ENCODE results near the gene FAM90A1. TPM values are rescaled to one million over a fixed set of nuclear protein-coding genes. Genes with fewer than 3 reads are reported as not detected.
"Not testable (repeated sequence)": the region's sequence is repeated elsewhere in the genome, so short reads cannot be mapped to it uniquely, and the experiment has no call there.

FAM90A1 gene, protein sequence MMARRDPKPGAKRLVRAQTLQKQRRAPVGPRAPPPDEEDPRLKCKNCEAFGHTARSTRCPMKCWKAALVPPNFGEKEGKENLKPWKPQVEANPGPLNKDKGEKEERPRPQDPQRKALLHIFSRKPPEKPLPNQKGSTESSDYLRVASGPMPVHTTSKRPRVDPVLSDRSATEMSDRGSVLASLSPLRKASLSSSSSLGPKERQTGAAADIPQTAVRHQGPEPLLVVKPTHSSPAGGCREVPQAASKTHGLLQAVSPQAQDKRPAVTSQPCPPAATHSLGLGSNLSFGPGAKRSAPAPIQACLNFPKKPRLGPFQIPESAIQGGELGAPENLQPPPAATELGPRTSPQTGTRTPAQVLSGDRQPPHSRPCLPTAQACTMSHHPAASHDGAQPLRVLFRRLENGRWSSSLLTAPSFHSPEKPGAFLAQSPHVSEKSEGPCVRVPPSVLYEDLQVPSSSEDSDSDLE
- total RNA-seq (2022) = not detected in 2 replicates
- Bru-seq, nascent RNA = not detected
- percentile 14 among the genes with signal in this experiment for BruChase-seq, experiment 1, labeled RNA remaining after a 6-hour chase
- percentile 19 among the genes with signal in this experiment for BruChase-seq, experiment 2, labeled RNA remaining after a 2-hour chase
- long read RNA-seq = 0 reads

DNA sequence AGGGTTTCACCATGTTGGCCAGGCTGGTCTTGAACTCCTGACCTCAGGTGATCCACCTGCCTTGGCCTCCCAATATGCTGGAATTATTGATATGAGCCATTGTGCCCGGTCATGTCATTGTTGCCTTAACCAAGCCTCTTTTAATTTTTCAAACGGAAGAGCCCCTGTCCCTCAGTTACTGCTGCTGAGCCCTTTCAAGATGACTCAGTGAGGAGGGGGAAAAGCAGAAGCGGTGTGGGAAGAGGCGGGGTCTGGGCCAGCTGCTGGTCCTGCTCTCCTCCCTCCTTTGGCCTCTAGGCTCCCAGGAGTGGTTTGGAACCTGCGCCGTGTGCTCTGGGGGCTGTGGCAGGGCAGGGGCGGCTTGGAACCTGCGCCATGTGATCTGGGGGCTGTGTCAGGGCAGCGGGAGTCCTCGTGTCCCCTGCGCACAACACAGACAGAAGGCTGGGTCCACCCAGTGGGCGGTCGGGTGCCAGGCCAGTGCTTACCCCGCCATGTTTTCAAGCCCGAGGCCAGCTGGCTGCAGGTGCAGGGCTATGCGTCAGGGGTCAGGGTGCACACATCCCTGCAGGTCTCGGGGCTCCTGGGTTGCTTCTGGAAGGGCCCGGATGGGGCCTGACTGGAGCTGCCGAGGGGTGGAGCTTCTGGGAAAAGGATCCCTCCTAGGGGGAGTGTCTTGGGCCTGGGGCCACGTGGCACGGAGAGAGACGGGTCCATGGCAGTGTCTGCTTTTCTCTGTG, at the start of gene FAM90A1:
Gene FAM90A1, minus strand, starts transcription at position 627 of the 740 bp plus-strand sequence. CDS start 2,786 bp downstream, outside the sequence.
- H3K9me3 Mint-ChIP-seq (ENCODE audit: unreplicated experiment); H3K27ac Mint-ChIP-seq (ENCODE audit: low read depth, unreplicated experiment); BruUV-seq (replicated peaks); intact Hi-C loops (cut with micrococcal nuclease); CTCF ChIA-PET; POLR2A ChIA-PET; H3K36me3 Mint-ChIP-seq (ENCODE audit: insufficient read depth, unreplicated experiment); DNase-seq (ENCODE audit: unreplicated experiment); H3K27me3 Mint-ChIP-seq (ENCODE audit: insufficient read depth, unreplicated experiment); H3K4me3 Mint-ChIP-seq (ENCODE audit: unreplicated experiment); H3K4me1 Mint-ChIP-seq (ENCODE audit: insufficient read depth, unreplicated experiment): not testable (repeated sequence)

DNA sequence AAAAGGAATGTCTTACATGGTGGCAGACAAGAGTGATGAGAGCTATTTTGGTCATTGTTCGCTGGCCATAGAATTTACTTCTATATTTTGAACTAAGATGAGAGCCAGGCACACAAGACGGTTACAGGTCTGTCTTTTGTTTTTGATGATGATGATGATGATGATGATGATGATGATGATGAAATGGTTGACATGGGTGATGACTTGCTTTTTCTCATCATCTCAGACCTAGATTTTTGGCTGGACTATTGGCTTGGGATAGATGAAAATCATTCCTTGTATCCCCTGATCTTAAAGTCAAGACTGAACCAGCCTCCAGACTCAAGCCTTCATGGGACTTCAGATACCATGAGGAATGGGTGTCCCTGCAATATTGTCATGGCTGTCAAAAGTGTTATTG, 49.0 kb upstream of the FAM90A1 start:
- H3K36me3 Mint-ChIP-seq (ENCODE audit: insufficient read depth, unreplicated experiment); CTCF ChIA-PET; POLR2A ChIA-PET; BruUV-seq (replicated peaks); H3K4me1 Mint-ChIP-seq (ENCODE audit: insufficient read depth, unreplicated experiment); intact Hi-C loops (cut with micrococcal nuclease); H3K27ac Mint-ChIP-seq (ENCODE audit: low read depth, unreplicated experiment); DNase-seq (ENCODE audit: unreplicated experiment); H3K4me3 Mint-ChIP-seq (ENCODE audit: unreplicated experiment); H3K9me3 Mint-ChIP-seq (ENCODE audit: unreplicated experiment): not testable (repeated sequence)
- H3K27me3 Mint-ChIP-seq (ENCODE audit: insufficient read depth, unreplicated experiment) = peaks cover 13% of the 10 kb centered on the region

DNA sequence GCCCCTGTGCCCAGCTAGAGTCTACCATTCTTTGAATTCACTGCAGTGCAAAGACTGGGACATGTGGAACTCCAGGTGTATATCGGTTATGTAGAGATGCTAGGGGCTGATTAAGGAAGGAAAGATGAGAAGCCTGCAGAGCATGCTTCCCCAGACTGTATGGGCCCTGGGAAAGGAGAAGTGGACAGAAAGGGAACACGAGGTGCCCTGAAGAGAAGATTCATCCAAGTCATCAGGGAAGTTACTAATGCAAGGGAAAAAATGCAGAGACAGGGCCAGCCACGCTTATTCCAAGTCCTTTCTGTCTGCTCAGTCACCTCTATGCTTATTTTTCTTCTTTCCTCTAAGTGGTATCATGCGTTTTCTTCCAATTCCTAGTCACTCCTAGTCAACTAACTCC, 39.3 kb upstream of the FAM90A1 start:
- CTCF ChIA-PET = interaction anchor here (0.7 kb wide), 2 partner anchors 35 to 109 kb away, joined by 3 to 4 read pairs; no protein-coding TSS in a partner anchor
- POLR2A ChIA-PET; H3K4me1 Mint-ChIP-seq (ENCODE audit: insufficient read depth, unreplicated experiment); H3K36me3 Mint-ChIP-seq (ENCODE audit: insufficient read depth, unreplicated experiment); H3K27ac Mint-ChIP-seq (ENCODE audit: low read depth, unreplicated experiment); H3K9me3 Mint-ChIP-seq (ENCODE audit: unreplicated experiment); BruUV-seq (replicated peaks); H3K27me3 Mint-ChIP-seq (ENCODE audit: insufficient read depth, unreplicated experiment); DNase-seq (ENCODE audit: unreplicated experiment); intact Hi-C loops (cut with micrococcal nuclease); H3K4me3 Mint-ChIP-seq (ENCODE audit: unreplicated experiment): not testable (repeated sequence)

- DNase-seq (ENCODE audit: unreplicated experiment); H3K36me3 Mint-ChIP-seq (ENCODE audit: insufficient read depth, unreplicated experiment); H3K9me3 Mint-ChIP-seq (ENCODE audit: unreplicated experiment); BruUV-seq (replicated peaks); H3K4me1 Mint-ChIP-seq (ENCODE audit: insufficient read depth, unreplicated experiment); H3K4me3 Mint-ChIP-seq (ENCODE audit: unreplicated experiment); intact Hi-C loops (cut with micrococcal nuclease); POLR2A ChIA-PET; CTCF ChIA-PET; H3K27ac Mint-ChIP-seq (ENCODE audit: low read depth, unreplicated experiment): not testable (repeated sequence)
- peaks cover 19% of the 10 kb centered on the region for H3K27me3 Mint-ChIP-seq (ENCODE audit: insufficient read depth, unreplicated experiment)
Measured at GRCh38 chr12:8264236-8264635, 36.8 kb upstream of the FAM90A1 start.

DNA sequence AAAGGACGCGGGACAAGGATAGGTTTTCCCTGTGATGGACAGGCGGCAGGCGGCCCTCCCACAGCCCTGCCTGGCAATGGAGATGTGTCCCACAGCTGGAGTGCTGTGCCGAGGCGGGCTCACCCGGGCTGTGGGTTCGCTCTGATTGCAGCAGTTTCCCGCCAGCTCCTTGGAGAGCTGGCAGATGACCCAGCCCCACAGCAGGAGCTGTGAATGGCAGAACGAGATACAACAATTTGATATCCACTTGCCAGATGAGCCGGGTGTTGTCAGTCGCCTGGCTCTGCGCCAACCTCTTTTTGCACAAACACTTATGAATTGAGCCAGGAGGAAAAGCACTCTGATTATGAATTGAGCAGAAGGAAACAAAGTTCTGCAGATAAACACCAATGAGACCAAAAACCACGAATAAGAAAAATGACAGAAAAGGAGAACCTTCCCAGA, 33.7 kb upstream of the FAM90A1 start:
- BruUV-seq (replicated peaks); H3K27ac Mint-ChIP-seq (ENCODE audit: low read depth, unreplicated experiment); POLR2A ChIA-PET; H3K36me3 Mint-ChIP-seq (ENCODE audit: insufficient read depth, unreplicated experiment); intact Hi-C loops (cut with micrococcal nuclease); CTCF ChIA-PET; H3K9me3 Mint-ChIP-seq (ENCODE audit: unreplicated experiment); H3K4me3 Mint-ChIP-seq (ENCODE audit: unreplicated experiment); DNase-seq (ENCODE audit: unreplicated experiment); H3K4me1 Mint-ChIP-seq (ENCODE audit: insufficient read depth, unreplicated experiment): not testable (repeated sequence)
- peaks cover 19% of the 10 kb centered on the region for H3K27me3 Mint-ChIP-seq (ENCODE audit: insufficient read depth, unreplicated experiment)

DNA sequence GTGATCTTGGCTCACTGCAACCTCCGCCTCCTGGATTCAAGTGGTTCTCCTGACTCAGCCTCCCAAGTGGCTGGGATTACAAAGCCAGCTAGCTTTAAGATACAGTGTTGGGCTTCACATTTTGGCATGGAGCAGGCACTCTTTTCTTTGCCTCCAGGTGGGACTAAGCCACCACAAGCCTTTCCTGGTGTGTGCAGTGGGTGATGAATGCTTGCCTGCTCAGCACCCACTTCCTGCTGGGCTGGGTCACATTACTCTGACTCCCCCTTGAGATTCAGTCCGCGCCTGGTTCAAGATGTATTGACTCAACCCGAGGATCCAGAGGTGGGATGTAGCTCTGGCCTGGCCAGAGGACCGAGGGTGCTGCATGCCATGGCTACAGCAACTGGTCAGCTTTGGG, 28.9 kb upstream of the FAM90A1 start:
- H3K36me3 Mint-ChIP-seq (ENCODE audit: insufficient read depth, unreplicated experiment); intact Hi-C loops (cut with micrococcal nuclease); POLR2A ChIA-PET; H3K4me1 Mint-ChIP-seq (ENCODE audit: insufficient read depth, unreplicated experiment); BruUV-seq (replicated peaks); H3K4me3 Mint-ChIP-seq (ENCODE audit: unreplicated experiment); H3K27ac Mint-ChIP-seq (ENCODE audit: low read depth, unreplicated experiment); H3K9me3 Mint-ChIP-seq (ENCODE audit: unreplicated experiment); DNase-seq (ENCODE audit: unreplicated experiment); CTCF ChIA-PET: not testable (repeated sequence)
- H3K27me3 Mint-ChIP-seq (ENCODE audit: insufficient read depth, unreplicated experiment) = peaks cover 12% of the 10 kb centered on the region

GRCh38 chr12:8254705-8255104, 27.3 kb upstream of the FAM90A1 start:
- H3K27ac Mint-ChIP-seq (ENCODE audit: low read depth, unreplicated experiment); intact Hi-C loops (cut with micrococcal nuclease); H3K27me3 Mint-ChIP-seq (ENCODE audit: insufficient read depth, unreplicated experiment); H3K36me3 Mint-ChIP-seq (ENCODE audit: insufficient read depth, unreplicated experiment); H3K4me1 Mint-ChIP-seq (ENCODE audit: insufficient read depth, unreplicated experiment); POLR2A ChIA-PET; BruUV-seq (replicated peaks); H3K9me3 Mint-ChIP-seq (ENCODE audit: unreplicated experiment); H3K4me3 Mint-ChIP-seq (ENCODE audit: unreplicated experiment); CTCF ChIA-PET; DNase-seq (ENCODE audit: unreplicated experiment): not testable (repeated sequence)

GRCh38 chr12:8252056-8252818, 24.8 kb upstream of the FAM90A1 start:
- H3K27me3 Mint-ChIP-seq (ENCODE audit: insufficient read depth, unreplicated experiment) = not testable (repeated sequence)

More at GRCh38 chr12:8252056-8252818, 24.8 kb upstream of the FAM90A1 start:
- DNase-seq (ENCODE audit: unreplicated experiment); H3K4me1 Mint-ChIP-seq (ENCODE audit: insufficient read depth, unreplicated experiment); H3K9me3 Mint-ChIP-seq (ENCODE audit: unreplicated experiment); H3K36me3 Mint-ChIP-seq (ENCODE audit: insufficient read depth, unreplicated experiment); H3K4me3 Mint-ChIP-seq (ENCODE audit: unreplicated experiment); H3K27ac Mint-ChIP-seq (ENCODE audit: low read depth, unreplicated experiment); intact Hi-C loops (cut with micrococcal nuclease); POLR2A ChIA-PET; BruUV-seq (replicated peaks): not testable (repeated sequence)
- CTCF ChIA-PET = interaction anchor here (0.6 kb wide), 1 partner anchor 391 kb away, joined by 4 read pairs; no protein-coding TSS in a partner anchor

Measured in MCF 10A (cell line).